Measurements from ENCODE around the gene CRTC3. TPM values are rescaled to one million over a fixed set of nuclear protein-coding genes. Genes with fewer than 3 reads are reported as not detected.
A peak's percentile ranks its signal among the peaks of the same experiment; 100 is the strongest.

The CRTC3 gene
- total RNA-seq, 2 experiments from 2014 or later: 70.5 to 74.1 TPM

- no peak overlapping the region for H3K4me3 Mint-ChIP-seq
- ATAC-seq (ENCODE audit: low read depth) (no peak), DNase-seq (no peak)
- peaks cover 36% of the 10 kb centered on the region for H3K36me3 Mint-ChIP-seq
- H3K9me3 Mint-ChIP-seq: no peaks in the 10 kb centered on the region
- peaks cover 20% of the 10 kb centered on the region for H3K4me1 Mint-ChIP-seq
- H3K27me3 Mint-ChIP-seq: no peaks in the 10 kb centered on the region
- POLR2A ChIA-PET: no interaction called here
- peak overlapping the region; percentile 31 for H3K27ac Mint-ChIP-seq
Observed at GRCh38 chr15:90607361-90607760, 77.6 kb downstream of the CRTC3 start.

- H3K36me3 Mint-ChIP-seq: peaks cover 29% of the 10 kb centered on the region
- POLR2A ChIA-PET: no interaction called here
- peaks cover 22% of the 10 kb centered on the region for H3K4me1 Mint-ChIP-seq
- H3K27me3 Mint-ChIP-seq: no peaks in the 10 kb centered on the region
- ATAC-seq (ENCODE audit: low read depth) (no peak), DNase-seq (no peak)
- H3K9me3 Mint-ChIP-seq: no peaks in the 10 kb centered on the region
- peak overlapping the region; percentile 72 for H3K27ac Mint-ChIP-seq
- no peak overlapping the region for H3K4me3 Mint-ChIP-seq
Observed at GRCh38 chr15:90609242-90610180, 79.8 kb downstream of the CRTC3 start.

DNA sequence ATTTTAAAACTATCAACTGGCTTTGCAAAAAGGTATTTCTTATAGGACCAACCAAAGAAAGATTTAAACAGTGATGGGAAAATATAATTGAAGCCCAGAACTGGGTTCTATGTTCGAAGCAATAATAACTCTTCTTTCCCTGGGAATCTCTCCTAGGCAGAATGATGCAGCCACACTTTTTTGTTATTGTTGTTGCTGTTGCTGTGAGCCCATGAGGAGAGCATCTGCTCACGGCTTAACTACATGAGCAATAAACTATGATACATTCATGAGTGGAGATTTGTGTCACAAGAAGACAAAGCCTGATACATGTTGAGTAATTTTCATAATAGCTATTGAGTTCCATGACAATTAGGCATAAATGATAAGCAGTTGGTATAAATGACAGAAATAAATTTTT lies 80.5 kb downstream of the CRTC3 start:
- Mint-ChIP-seq H3K27ac (no peak overlapping the region), H3K4me3 (no peak overlapping the region), H3K4me1 (peaks cover 26% of the 10 kb centered on the region), H3K27me3 (no peaks in the 10 kb centered on the region), H3K36me3 (peaks cover 30% of the 10 kb centered on the region), H3K9me3 (no peaks in the 10 kb centered on the region)
- ATAC-seq (ENCODE audit: low read depth): no peak
- POLR2A ChIA-PET: no interaction called here
- DNase-seq: no peak

DNA sequence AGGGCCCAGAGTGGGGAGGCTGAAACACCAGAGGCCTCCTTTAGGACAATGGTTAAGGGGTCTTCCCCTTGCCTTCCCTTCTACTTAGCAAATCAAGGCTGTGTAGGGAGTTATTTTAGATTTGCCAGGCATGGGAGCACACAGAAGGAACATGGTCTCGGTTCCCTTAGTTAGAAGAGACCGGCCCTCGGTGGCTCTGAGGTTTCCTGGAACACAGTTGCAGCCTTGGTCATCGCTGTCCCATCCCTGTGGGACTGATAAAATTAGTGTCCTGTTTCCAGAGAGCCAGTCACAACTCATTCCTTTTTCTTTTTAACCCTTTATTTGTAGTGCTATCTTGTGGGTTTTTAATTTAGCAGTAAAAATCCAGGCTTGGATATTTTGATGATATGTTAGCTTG lies 81.4 kb downstream of the CRTC3 start:
- Mint-ChIP-seq H3K36me3 (peaks cover 30% of the 10 kb centered on the region), H3K4me3 (no peak overlapping the region), H3K4me1 (peaks cover 22% of the 10 kb centered on the region), H3K27me3 (no peaks in the 10 kb centered on the region), H3K27ac (no peak overlapping the region), H3K9me3 (no peaks in the 10 kb centered on the region)
- POLR2A ChIA-PET: no interaction called here
- no peak for DNase-seq
- ATAC-seq (ENCODE audit: low read depth): no peak

DNA sequence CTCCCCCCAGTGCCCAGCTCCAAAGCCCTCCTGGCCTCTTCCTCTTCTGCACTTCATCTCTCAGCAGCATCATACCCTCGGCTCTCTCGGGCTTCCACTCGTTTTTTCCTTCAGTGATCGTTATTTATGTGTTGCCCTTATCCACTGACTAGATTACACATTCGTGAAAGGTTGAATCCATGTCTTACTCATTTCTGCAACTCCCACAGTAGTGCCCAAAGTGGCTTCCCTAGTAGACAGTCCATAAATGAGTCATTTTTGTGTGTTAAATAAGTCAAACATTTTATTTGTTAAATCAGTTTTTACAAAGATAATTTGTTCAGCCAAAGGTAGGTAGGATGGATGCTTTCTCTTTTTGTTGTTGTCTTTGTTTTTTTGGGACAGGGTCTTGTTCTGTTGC lies 87.4 kb downstream of the CRTC3 start:
- Mint-ChIP-seq H3K27ac (peak overlapping the region; percentile 26), H3K9me3 (no peaks in the 10 kb centered on the region), H3K4me3 (no peak overlapping the region), H3K4me1 (peaks cover 28% of the 10 kb centered on the region), H3K27me3 (no peaks in the 10 kb centered on the region), H3K36me3 (peaks cover 37% of the 10 kb centered on the region)
- POLR2A ChIA-PET: no interaction called here
- ATAC-seq (ENCODE audit: low read depth) (no peak), DNase-seq (no peak)

DNA sequence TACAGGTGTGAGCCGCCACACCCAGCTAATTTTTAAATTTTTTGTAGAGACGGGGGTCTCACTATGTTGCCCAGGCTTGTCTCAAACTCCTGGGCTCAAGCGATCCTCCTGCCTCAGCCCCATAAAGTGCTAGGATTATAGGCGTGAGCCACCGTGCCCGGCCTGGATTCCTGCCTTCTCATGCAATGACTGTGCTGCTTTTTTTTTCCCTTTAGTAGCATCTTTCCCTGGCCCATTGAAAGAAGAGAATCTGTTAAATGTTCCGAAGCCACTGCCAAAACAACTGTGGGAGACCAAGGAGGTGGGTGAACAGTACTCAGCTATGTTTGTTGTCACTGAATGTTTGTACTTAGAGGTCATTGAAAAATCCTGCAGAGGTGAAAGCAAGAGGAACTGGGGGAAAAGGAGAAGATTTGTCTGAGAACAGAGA lies 88.0 kb downstream of the CRTC3 start:
- Mint-ChIP-seq H3K36me3 (peaks cover 35% of the 10 kb centered on the region), H3K9me3 (no peaks in the 10 kb centered on the region), H3K4me1 (peaks cover 28% of the 10 kb centered on the region), H3K27ac (no peak overlapping the region), H3K27me3 (no peaks in the 10 kb centered on the region), H3K4me3 (no peak overlapping the region)
- POLR2A ChIA-PET: no interaction called here
- no peak for DNase-seq
- no peak for ATAC-seq (ENCODE audit: low read depth)

DNA sequence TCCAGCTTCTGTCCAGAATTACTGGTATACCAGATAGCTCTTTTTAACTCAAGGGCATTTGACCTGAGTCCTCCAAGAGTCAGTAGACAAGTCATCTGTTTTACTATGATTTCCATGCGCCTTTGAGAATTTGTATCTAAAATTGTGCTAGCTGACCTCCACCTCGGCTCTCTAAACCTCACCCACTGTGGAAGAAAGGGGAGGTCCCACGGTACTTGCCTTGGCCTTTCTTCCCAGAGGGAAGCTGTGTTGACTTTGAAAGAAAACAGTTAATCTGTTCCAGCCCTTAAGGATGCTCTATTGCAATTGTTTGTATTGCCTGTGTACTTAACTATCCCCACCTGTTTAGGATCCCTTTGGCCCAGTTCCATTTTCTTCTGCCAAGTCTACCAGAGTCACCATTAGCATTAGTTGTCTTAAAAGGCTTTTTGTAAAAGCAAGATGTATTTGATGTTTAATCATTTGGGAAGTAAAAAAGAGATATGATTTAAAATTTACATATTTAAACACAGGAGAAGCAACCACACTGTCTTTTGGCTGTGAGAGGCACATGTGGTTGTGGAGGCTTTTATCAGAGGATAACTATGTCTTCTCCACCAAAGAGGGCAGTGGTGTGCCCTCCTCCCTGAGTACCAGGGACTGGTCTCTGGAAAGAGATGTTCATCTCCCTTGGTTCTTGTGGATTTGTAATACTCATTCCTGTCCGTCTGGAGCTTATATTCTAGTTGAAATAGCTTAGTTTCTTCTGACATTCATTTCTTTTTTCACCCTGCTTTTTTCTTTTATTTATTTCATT lies 88.8 kb downstream of the CRTC3 start:
- Mint-ChIP-seq H3K9me3 (no peaks in the 10 kb centered on the region), H3K27me3 (no peaks in the 10 kb centered on the region), H3K4me1 (peaks cover 26% of the 10 kb centered on the region), H3K27ac (peak overlapping the region; percentile 26), H3K4me3 (no peak overlapping the region), H3K36me3 (peaks cover 32% of the 10 kb centered on the region)
- DNase-seq (no peak), ATAC-seq (ENCODE audit: low read depth) (no peak)
- POLR2A ChIA-PET: interaction anchor here (2.0 kb wide), 1 partner anchor 108 kb away, joined by 7 read pairs; no protein-coding TSS in a partner anchor

DNA sequence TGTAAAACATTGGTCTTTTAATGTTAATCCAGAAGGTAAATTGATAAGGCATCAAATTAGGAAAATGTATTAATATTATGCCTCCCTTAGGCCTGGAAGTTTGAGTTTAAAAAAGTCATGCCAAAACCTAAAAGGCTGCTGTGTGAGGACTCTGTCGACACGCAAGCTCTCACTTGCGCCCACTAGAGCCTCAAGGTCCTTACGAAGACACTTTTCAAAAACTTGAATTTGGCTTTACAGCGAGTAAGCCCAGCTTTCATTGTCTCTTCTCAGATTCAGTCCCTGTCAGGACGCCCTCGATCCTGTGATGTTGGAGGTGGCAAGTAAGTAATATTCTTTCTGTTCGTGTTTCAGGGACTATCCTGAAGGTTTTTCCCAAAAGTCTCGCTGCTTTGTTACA lies 89.7 kb downstream of the CRTC3 start:
- DNase-seq (no peak), ATAC-seq (ENCODE audit: low read depth) (no peak)
- Mint-ChIP-seq H3K36me3 (peaks cover 30% of the 10 kb centered on the region), H3K27me3 (no peaks in the 10 kb centered on the region), H3K9me3 (no peaks in the 10 kb centered on the region), H3K4me3 (no peak overlapping the region), H3K27ac (peak overlapping the region; percentile 84), H3K4me1 (peaks cover 19% of the 10 kb centered on the region)
- POLR2A ChIA-PET: interaction anchor here (2.0 kb wide), 1 partner anchor 109 kb away, joined by 7 read pairs; no protein-coding TSS in a partner anchor

DNA sequence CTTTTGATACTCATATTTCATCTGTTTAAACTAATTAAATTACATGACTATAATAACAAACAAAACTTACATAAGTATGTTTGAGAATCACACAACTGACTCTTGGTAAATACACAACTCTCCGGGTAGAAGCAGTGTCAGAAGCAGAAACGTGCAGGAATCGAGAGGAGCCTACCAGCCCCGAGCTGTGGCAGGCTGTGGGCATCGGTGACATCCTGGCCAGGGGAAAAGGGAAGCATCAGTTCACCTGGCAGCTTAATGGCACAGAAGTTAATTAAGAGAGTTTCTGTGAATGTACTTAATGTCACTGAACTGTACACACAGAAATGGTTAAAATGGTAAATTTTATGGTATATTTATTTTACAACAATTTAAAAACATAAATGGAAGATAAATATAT lies 90.2 kb downstream of the CRTC3 start:
- peaks cover 16% of the 10 kb centered on the region for H3K4me1 Mint-ChIP-seq
- H3K4me3 Mint-ChIP-seq: peak overlapping the region; percentile 68
- POLR2A ChIA-PET: interaction anchor here (2.0 kb wide), 1 partner anchor 109 kb away, joined by 7 read pairs; no protein-coding TSS in a partner anchor
- no peaks in the 10 kb centered on the region for H3K27me3 Mint-ChIP-seq
- H3K27ac Mint-ChIP-seq: peak overlapping the region; percentile 84
- DNase-seq (no peak), ATAC-seq (ENCODE audit: low read depth) (peak; percentile 38)
- H3K9me3 Mint-ChIP-seq: no peaks in the 10 kb centered on the region
- peaks cover 30% of the 10 kb centered on the region for H3K36me3 Mint-ChIP-seq

DNA sequence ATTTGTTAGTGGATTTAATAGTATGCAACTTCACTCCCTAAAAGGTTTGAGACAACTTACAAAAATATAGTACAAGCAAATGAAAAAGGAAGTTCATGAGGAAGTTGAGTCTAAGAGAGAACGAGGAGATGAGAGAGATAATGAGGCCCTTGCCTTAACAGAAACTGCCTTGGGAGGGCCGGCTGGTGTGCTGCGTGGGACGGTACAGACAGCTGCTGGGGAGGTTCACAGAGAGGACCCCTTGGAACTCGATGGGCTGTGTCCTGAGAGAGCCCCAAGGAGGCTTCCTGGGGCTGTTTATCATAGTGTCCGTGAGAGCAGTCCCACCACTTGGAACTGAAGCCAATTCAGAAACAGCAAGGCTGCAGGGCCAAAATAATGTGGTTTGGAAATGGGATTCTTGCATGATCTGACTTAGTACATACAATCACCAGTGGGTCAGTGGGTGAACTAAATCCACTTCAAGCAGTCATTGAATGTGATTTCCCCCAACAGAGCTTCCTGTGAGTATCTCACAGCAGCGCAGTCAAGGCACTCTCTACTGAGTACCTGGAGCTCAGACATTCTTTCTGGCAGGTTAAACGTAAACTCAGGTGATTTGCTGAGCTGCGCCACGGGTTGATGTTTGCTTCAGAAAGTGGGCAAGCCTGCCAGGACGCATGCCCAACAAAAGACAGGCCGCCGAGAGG lies 90.8 kb downstream of the CRTC3 start:
- ATAC-seq (ENCODE audit: low read depth): peak; percentile 86
- Mint-ChIP-seq H3K27ac (peak overlapping the region; percentile 84), H3K36me3 (peaks cover 29% of the 10 kb centered on the region), H3K9me3 (no peaks in the 10 kb centered on the region), H3K27me3 (no peaks in the 10 kb centered on the region), H3K4me1 (peaks cover 14% of the 10 kb centered on the region), H3K4me3 (peak overlapping the region; percentile 68)
- no peak for DNase-seq
- POLR2A ChIA-PET: interaction anchor here (1.7 kb wide), 1 partner anchor 59 kb away, joined by 4 read pairs; no protein-coding TSS in a partner anchor

DNA sequence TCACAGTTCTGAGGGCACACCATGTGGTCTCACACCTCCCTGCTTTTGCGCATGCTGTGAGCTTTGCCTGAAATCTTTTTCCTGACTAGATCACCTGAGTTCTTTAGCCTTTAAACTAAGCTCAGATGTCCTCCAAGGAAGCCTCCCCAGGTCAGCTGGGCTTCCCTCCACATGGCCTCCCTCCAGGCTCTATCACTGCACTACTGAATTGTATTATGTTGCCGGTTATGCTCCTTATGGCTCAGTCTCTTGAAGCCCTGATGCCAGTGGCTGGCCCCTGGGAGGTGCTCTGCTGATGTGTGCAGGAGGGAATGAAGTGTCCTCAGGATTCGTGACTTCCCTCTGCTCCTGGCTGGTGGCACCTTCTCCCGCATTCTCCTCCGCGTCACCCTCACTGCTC lies 94.1 kb downstream of the CRTC3 start:
- H3K27me3 Mint-ChIP-seq: no peaks in the 10 kb centered on the region
- no peak overlapping the region for H3K27ac Mint-ChIP-seq
- peaks cover 13% of the 10 kb centered on the region for H3K4me1 Mint-ChIP-seq
- POLR2A ChIA-PET: no interaction called here
- H3K4me3 Mint-ChIP-seq: no peak overlapping the region
- DNase-seq: no peak
- peaks cover 20% of the 10 kb centered on the region for H3K36me3 Mint-ChIP-seq
- no peak for ATAC-seq (ENCODE audit: low read depth)
- H3K9me3 Mint-ChIP-seq: no peaks in the 10 kb centered on the region

GRCh38 chr15:90624278-90624981 lies 94.7 kb downstream of the CRTC3 start:
- Mint-ChIP-seq H3K4me3 (no peak overlapping the region), H3K27me3 (no peaks in the 10 kb centered on the region), H3K27ac (peak overlapping the region; percentile 30), H3K36me3 (peaks cover 24% of the 10 kb centered on the region), H3K4me1 (peaks cover 13% of the 10 kb centered on the region), H3K9me3 (no peaks in the 10 kb centered on the region)
- no peak for ATAC-seq (ENCODE audit: low read depth)
- peak; percentile 19 for DNase-seq
- POLR2A ChIA-PET: no interaction called here

- no peaks in the 10 kb centered on the region for H3K9me3 Mint-ChIP-seq
- H3K27me3 Mint-ChIP-seq: no peaks in the 10 kb centered on the region
- DNase-seq (no peak), ATAC-seq (ENCODE audit: low read depth) (no peak)
- H3K4me3 Mint-ChIP-seq: no peak overlapping the region
- H3K27ac Mint-ChIP-seq: peak overlapping the region; percentile 34
- peaks cover 21% of the 10 kb centered on the region for H3K36me3 Mint-ChIP-seq
- H3K4me1 Mint-ChIP-seq: peaks cover 8% of the 10 kb centered on the region
- POLR2A ChIA-PET: no interaction called here
Observed at GRCh38 chr15:90625037-90625436, 95.3 kb downstream of the CRTC3 start.

Measured in activated naive CD8-positive, alpha-beta T cell treated with anti-CD3 and anti-CD28 coated beads, Interleukin-2, amount 10 ng/mL, durations not matched to agents 7 days and 5 days (primary cell).